Heart right ventricle (tissue), 16 donors: ENCODE data around the gene CDH9. TPM values are rescaled to one million over a fixed set of nuclear protein-coding genes. Genes with fewer than 3 reads are reported as not detected.

Experiments used
- ATAC-seq, 8 donors: fragments of 200-7000 bp; cut with Tn5 transposase; one replicate each; pipeline ENCODE4 v1.9.1; 2020; ENCODE audit warnings: mild to moderate bottlenecking in 8 of 8, moderate library complexity in 8 of 8, moderate number of reproducible peaks in 1 of 8
- DNase-seq, 2 donors: peaks; one replicate each; pipeline ENCODE4 v3.0.0-alpha.2; 2020
- H3K27ac ChIP-seq, 10 donors: fragments of 200-600 bp; sonication (generic) in 2 of 10; one replicate each; pipeline versions ENCODE4 v1.5.0 to v1.8.0; 2020 to 2022; ENCODE audit warnings: mild to moderate bottlenecking in 3 of 10
- H3K27me3 ChIP-seq, 7 donors: fragments of 200-600 bp; one replicate each; pipeline ENCODE4 v1.8.0; 2021 to 2022; ENCODE audit warnings: mild to moderate bottlenecking in 2 of 7
- H3K36me3 ChIP-seq, 9 donors: fragments of 200-600 bp; sonication (generic) in 1 of 9; one replicate each; pipeline versions ENCODE4 v1.5.0 to v1.8.0; 2020 to 2022; ENCODE audit warnings: mild to moderate bottlenecking in 2 of 9
- H3K4me1 ChIP-seq, 9 donors: fragments of 200-600 bp; sonication (generic) in 1 of 9; one replicate each; pipeline versions ENCODE4 v1.5.0 to v1.8.0; 2020 to 2022; ENCODE audit warnings: mild to moderate bottlenecking in 4 of 9
- H3K4me3 ChIP-seq, 10 donors: fragments of 200-600 bp; sonication (generic) in 2 of 10; one replicate each; pipeline versions ENCODE4 v1.5.0 to v1.8.0; 2020 to 2022; ENCODE audit warnings: mild to moderate bottlenecking in 7 of 10, moderate library complexity in 2 of 10
- H3K9me3 ChIP-seq, 11 donors: fragments of 200-600 bp in 10 of 11; sonication (generic) in 2 of 11; one replicate each; pipeline versions ENCODE4 v1.5.0 to v1.8.0; 2013 to 2022; ENCODE audit warnings: mild to moderate bottlenecking in 2 of 11, control low read depth in 1 of 11, moderate library complexity in 1 of 11
- CTCF ChIP-seq, 9 donors: fragments of 200-600 bp; sonication (generic) in 2 of 9; IDR thresholded peaks; one replicate each; pipeline versions ENCODE4 v1.5.0 to v1.8.0; 2021 to 2022; ENCODE audit warnings: antibody characterized with exemption in 9 of 9, mild to moderate bottlenecking in 5 of 9, moderate library complexity in 1 of 9
- WGBS, 2 donors: extraction: QIAGEN DNeasy Blood & Tissue Kit; methylation state at CpG; one replicate each; pipeline ENCODE4 v1.1.7; 2013; ENCODE audit warnings: inconsistent platforms in 1 of 2; 5-methylcytosine and 5-hydroxymethylcytosine counted together
- intact Hi-C, 10 donors: fragments of 100-400 bp; cut with DNase I; formaldehyde crosslinking; loops; one replicate each; pipeline versions ENCODE4 v1.11.1 to v1.14.2; 2022
- polyA plus RNA-seq, 2 donors: library from polyadenylated mRNA; stranded (reverse); fragments of 200-250 nt; gene quantifications; one replicate each; pipeline ENCODE4 v1.2.3, GENCODE V29; 2013
- total RNA-seq, 10 donors: library from RNA; stranded (reverse); fragmentation: NEBNext Ultra II Directional in 3 of 10; extraction: Animal tissue kit (Norgen Biotek cat#: 25700) in 3 of 10; gene quantifications; one replicate each; pipeline versions ENCODE4 v1.2.1 to v1.2.4, GENCODE V29; 2021 to 2023
- donor health status: Arrhythmogenic right ventricular cardiomyopathy.
- donor health status: ischemic (EF 13 %, LVEDD 7.1; RV severe dilation, severe dysfunction).
- donor health status: healthy with polysubstance abuse.
- donor health status: DM: no; HTN: yes; CAD: no.
- donor health status: DM: no; HTN: no; CAD: no.
- donor health status: ischemic (EF 25% LVEDD 6.9; RV normal size, moderate dysfunction).
- donor health status: ischemic (EF 25% LVEDD 5.7; RV mildly dilated, moderate dysfunction).
- donor health status: healthy.
- donor health status: DM: yes; HTN: yes; CAD: no.
- donor health status: Ischemic cardiomyopathy.
- donor health status: ischemic (EF 35%, LVEDD 5.7; RV mildly dilated, moderate dysfunction).
- donor health status: nonischemic (EF 11% LVEDD 7.7; RV severe dilation, severe dysfunction).
- donor health status: DM: yes; HTN: yes; CAD: no.
- donor health status: PGD.
- donor health status: ischemic (EF 29% LVEDD 5.4; RV normal size, mild dysfunction).
- donor health status: nonischemic (EF 23%, LVEDD 6.1; RV moderate dilation, normal function).

Gene CDH9
- total and polyA plus RNA-seq, 12 donors: not detected

GRCh38 chr5:27062451-27062850, 24.1 kb upstream of the CDH9 start:
- intact Hi-C loops: no loop called here
- Histone ChIP-seq H3K27me3 (no peaks in the 10 kb centered on the region), H3K4me3 (no peak overlapping the region), H3K27ac (no peak overlapping the region), H3K36me3 (no peaks in the 10 kb centered on the region), H3K9me3 (peaks cover 0 to 19% (median 0%) of the 10 kb centered on the region in 11 donors), H3K4me1 (no peaks in the 10 kb centered on the region)
- WGBS, 2 donors: 56 to 62% methylated on average over 2 of the region's 2 CpGs
- TF ChIP-seq CTCF (IDR thresholded peaks at IDR 0.05): no peak
- no peak for ATAC-seq
- no peak for DNase-seq

GRCh38 chr5:27048510-27048909, 10.1 kb upstream of the CDH9 start:
- DNase-seq: no peak
- Histone ChIP-seq H3K27ac (no peak overlapping the region), H3K9me3 (peaks cover 0 to 4% (median 0%) of the 10 kb centered on the region in 11 donors), H3K36me3 (no peaks in the 10 kb centered on the region), H3K4me3 (no peak overlapping the region), H3K27me3 (no peaks in the 10 kb centered on the region), H3K4me1 (no peaks in the 10 kb centered on the region)
- intact Hi-C loops: no loop called here
- ATAC-seq: no peak
- TF ChIP-seq CTCF (IDR thresholded peaks at IDR 0.05): no peak

DNA sequence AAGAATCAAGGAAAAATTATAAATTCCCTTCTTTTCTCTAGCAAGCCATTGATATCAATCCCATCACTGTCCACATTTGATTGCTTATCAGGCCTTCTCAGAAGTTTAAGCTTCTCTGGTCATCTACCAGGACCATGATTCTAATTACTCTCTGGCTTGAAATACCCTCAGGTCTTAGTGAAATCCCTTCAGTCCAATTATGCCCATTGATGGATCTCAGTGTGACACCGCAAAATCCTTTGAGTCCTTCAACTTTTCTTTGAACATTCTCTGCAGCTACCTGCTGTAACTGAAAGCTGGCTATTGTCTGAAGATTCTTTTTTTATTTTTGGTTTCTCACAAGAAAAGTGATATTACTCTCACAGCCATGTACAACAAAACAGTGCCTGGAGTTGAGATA, 3.0 kb upstream of the CDH9 start:
- H3K9me3 ChIP-seq: peaks cover 0 to 3% (median 0%) of the 10 kb centered on the region in 11 donors
- peaks cover 0 to 6% (median 0%) of the 10 kb centered on the region in 7 donors for H3K27me3 ChIP-seq
- no peak overlapping the region for H3K4me3 ChIP-seq
- WGBS, 2 donors: 97% methylated on average over 1 of the region's 1 CpG
- H3K4me1 ChIP-seq: no peaks in the 10 kb centered on the region
- no peak for TF ChIP-seq CTCF (IDR thresholded peaks at IDR 0.05)
- H3K27ac ChIP-seq: no peak overlapping the region
- DNase-seq (no peak), ATAC-seq (no peak)
- no peaks in the 10 kb centered on the region for H3K36me3 ChIP-seq
- intact Hi-C loops: no loop called here

DNA sequence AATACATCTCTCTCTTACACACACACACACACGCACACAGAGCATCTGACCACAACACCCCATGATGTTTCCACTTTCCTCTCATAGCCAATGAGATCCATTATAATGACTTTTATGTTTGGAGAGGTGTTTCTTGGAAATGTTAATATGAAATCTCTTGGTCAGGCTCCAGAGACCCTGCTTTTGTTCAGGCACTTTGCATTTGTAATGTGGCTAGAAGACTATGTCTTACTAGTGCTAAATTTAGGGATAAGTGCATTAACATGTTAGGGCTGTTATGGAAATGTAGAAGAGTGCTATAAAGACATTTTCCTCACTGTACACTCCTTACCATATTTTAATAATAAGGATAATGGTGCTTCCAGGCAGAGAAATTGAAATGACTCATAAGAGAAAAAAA, 3.8 kb downstream of the CDH9 start:
- no peak for DNase-seq
- H3K27me3 ChIP-seq: peaks cover 0 to 6% (median 0%) of the 10 kb centered on the region in 7 donors
- intact Hi-C loops: no loop called here
- no peak for TF ChIP-seq CTCF (IDR thresholded peaks at IDR 0.05)
- no peak overlapping the region for H3K4me3 ChIP-seq
- no peaks in the 10 kb centered on the region for H3K4me1 ChIP-seq
- no peak for ATAC-seq
- no peaks in the 10 kb centered on the region for H3K9me3 ChIP-seq
- WGBS, 2 donors: 63 to 66% methylated on average over 1 of the region's 1 CpG
- no peaks in the 10 kb centered on the region for H3K36me3 ChIP-seq
- H3K27ac ChIP-seq: no peak overlapping the region

GRCh38 chr5:27026801-27027200, 11.6 kb downstream of the CDH9 start:
- Histone ChIP-seq H3K4me1 (no peaks in the 10 kb centered on the region), H3K9me3 (no peaks in the 10 kb centered on the region), H3K36me3 (no peaks in the 10 kb centered on the region), H3K4me3 (no peak overlapping the region), H3K27me3 (no peaks in the 10 kb centered on the region), H3K27ac (no peak overlapping the region)
- TF ChIP-seq CTCF (IDR thresholded peaks at IDR 0.05): no peak
- ATAC-seq (no peak), DNase-seq (no peak)
- intact Hi-C loops: no loop called here
- WGBS, 2 donors: 87 to 91% methylated on average over 2 of the region's 2 CpGs
